ENCODE data around the gene PPP1R3F. TPM values are rescaled to one million over a fixed set of nuclear protein-coding genes. Genes with fewer than 3 reads are reported as not detected.
A peak's percentile ranks its signal among the peaks of the same experiment; 100 is the strongest.
"Not testable (repeated sequence)": the region's sequence is repeated elsewhere in the genome, so short reads cannot be mapped to it uniquely, and the experiment has no call there.

The PPP1R3F gene
- total RNA-seq, 1 donor from 2014 or later, result 8.0 TPM

DNA sequence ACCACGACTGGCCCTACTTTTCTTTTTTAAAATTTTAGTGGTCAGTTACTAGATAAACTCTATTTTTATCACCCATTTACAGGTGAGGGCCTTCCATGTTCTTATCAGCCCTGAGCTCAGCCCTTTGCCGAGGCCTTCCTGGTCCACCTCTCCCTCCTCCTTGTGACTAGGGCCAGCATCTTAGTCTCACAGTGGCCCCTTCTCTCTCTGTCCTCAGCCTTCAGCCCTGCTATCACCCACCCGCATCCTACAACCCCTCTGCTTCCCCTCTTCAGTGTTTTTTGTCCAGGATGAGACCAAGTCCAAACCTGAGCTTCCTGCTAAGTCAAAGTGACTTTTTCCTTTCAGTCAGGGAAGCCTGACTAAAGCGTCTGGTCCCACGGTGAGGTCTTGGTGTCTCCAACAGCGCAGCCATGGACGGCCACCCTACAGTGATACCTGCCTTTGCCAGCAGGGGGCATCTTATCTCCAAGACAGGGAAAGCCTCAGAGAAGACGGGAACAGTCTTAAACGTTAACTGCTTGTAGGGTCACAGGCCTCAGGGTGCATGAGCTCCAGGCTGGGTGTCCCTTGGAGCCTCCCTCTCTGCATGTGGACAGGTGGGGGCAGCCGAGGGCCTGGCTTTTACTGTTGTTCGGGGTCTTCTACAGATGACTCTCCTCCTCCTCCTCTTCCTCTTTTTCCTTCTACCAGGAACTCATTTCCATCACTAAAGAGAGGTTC, 22.2 kb downstream of the PPP1R3F start:
- Mint-ChIP-seq H3K27ac (no peak overlapping the region), H3K9me3 (no peaks in the 10 kb centered on the region), H3K4me3 (no peak overlapping the region), H3K4me1 (ENCODE audit: unreplicated experiment) (peaks cover 3% of the 10 kb centered on the region), H3K36me3 (no peaks in the 10 kb centered on the region), H3K27me3 (no peaks in the 10 kb centered on the region)
- no peak for DNase-seq (ENCODE audit: extremely low spot score, unreplicated experiment)
- TF ChIP-seq, protein P1, sequence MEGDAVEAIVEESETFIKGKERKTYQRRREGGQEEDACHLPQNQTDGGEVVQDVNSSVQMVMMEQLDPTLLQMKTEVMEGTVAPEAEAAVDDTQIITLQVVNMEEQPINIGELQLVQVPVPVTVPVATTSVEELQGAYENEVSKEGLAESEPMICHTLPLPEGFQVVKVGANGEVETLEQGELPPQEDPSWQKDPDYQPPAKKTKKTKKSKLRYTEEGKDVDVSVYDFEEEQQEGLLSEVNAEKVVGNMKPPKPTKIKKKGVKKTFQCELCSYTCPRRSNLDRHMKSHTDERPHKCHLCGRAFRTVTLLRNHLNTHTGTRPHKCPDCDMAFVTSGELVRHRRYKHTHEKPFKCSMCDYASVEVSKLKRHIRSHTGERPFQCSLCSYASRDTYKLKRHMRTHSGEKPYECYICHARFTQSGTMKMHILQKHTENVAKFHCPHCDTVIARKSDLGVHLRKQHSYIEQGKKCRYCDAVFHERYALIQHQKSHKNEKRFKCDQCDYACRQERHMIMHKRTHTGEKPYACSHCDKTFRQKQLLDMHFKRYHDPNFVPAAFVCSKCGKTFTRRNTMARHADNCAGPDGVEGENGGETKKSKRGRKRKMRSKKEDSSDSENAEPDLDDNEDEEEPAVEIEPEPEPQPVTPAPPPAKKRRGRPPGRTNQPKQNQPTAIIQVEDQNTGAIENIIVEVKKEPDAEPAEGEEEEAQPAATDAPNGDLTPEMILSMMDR (conservative IDR thresholded peaks at IDR 0.05), result peak; percentile 74

DNA sequence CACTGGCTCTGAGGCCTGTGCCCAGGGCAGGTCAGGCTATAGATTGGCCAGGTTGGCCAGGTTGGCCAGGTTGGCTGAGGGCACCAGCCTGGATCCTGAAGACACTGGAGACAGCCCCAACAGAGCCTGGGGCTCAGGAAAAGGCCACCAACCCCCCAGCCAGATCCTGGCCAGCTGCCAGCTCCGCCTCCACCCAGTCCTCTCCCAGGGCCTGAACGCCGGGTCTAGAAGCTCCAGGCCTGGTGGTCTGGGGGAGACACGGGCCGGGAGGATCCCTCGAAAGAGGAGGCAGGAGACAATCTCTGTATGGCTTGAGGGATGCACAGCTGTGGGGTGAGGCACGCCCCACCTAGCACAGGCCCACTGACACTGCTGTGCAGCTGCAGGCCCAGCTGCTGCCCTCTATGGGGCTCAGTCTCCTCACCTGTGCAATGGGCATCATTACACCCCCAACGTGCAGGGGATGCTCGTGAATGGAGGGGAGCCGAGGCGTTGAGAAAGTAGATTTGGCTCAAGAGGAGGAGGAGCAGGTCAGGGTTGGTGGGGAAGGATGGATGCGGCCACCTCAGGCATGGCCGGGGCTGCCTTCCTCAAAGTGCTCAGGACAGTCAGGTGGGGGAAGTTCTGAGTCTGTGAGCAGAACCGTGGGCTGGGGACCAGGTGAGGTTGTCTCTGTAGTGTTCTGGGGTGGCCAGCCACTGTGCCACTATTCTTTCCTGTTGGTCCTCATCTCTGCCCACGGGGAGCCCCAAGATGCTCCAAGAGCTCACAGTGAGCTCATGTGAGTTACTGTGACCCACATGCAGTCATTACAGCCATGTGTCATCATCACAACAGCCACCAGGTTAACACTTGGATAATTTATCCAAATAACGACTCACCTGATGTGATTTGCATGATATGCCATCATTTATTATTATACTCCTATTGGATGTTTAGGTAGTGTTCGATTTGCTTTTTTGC, 23.1 kb downstream of the PPP1R3F start:
- no peak for DNase-seq (ENCODE audit: extremely low spot score, unreplicated experiment)
- no peaks in the 10 kb centered on the region for H3K9me3 Mint-ChIP-seq
- no peak overlapping the region for H3K27ac Mint-ChIP-seq
- no peaks in the 10 kb centered on the region for H3K27me3 Mint-ChIP-seq
- no peaks in the 10 kb centered on the region for H3K36me3 Mint-ChIP-seq
- TF ChIP-seq, protein P1 (conservative IDR thresholded peaks at IDR 0.05), result no peak
- no peak overlapping the region for H3K4me3 Mint-ChIP-seq
- H3K4me1 Mint-ChIP-seq (ENCODE audit: unreplicated experiment), result peaks cover 3% of the 10 kb centered on the region

DNA sequence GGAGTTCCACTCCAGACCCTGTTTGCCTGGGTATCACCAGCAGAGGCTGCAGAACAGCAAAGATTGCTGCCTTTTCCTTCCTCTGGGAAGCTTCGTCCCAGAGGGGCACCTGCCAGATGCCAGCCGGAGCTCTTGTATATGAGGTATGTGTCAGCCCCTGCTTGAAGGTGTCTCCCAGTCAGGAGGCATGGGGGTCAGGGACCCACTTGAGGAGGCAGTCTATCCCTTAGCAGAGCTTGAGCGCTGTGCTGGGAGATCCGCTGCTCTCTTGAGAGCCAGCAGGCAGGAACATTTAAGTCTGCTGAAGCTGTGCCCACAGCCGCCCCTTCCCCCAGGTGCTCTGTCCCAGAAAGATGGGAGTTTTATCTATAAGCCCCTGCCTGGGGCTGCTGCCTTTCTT, 29.7 kb downstream of the PPP1R3F start:
- not testable (repeated sequence) for H3K9me3 Mint-ChIP-seq; H3K27me3 Mint-ChIP-seq; H3K27ac Mint-ChIP-seq; DNase-seq (ENCODE audit: extremely low spot score, unreplicated experiment); H3K4me3 Mint-ChIP-seq; H3K4me1 Mint-ChIP-seq (ENCODE audit: unreplicated experiment); H3K36me3 Mint-ChIP-seq

DNA sequence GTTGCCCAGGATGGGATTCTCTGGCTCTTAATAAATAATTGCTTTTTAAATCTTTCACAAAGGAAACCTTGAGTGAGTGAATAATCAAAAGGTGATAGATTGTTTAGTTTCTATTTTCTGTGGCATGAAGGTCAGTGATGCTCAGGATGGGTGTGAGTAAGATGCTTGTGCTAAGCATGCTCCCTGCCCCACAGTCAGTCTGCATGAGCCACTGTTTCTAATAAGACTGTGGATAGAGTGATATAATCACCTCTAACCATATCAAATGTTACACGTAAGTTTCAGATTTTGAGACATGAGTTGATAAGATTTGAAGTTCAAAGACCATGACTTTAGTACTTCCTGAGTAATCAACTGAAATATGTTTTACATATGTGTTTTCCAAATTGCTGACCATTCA, 31.1 kb downstream of the PPP1R3F start:
- TF ChIP-seq, protein P1 (conservative IDR thresholded peaks at IDR 0.05), result no peak
- no peak for DNase-seq (ENCODE audit: extremely low spot score, unreplicated experiment)
- H3K4me3 Mint-ChIP-seq, result no peak overlapping the region
- H3K36me3 Mint-ChIP-seq, result no peaks in the 10 kb centered on the region
- H3K27ac Mint-ChIP-seq, result no peak overlapping the region
- no peaks in the 10 kb centered on the region for H3K4me1 Mint-ChIP-seq (ENCODE audit: unreplicated experiment)
- H3K9me3 Mint-ChIP-seq, result no peaks in the 10 kb centered on the region
- H3K27me3 Mint-ChIP-seq, result no peaks in the 10 kb centered on the region

DNA sequence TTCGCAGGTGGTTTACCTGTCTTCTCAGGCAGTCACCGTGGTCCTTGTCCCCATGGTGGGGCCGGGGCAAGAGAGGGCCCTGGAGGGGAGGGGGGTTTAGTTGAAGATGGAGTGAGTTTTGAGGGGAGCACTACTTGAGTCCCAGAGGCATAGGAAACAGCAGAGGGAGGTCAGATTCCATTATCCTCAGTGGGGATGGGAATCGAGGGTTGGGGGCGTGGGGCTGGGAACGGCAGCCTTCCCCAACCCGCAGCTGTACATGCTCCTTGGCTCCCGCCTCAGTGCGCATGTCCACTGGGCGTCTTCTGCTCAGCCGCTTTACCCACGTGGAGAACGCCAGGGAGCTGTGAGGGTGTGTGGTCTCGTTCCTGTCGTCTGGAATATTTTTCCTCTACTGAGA, 33.8 kb downstream of the PPP1R3F start, which contains the start of gene GAGE10:
Gene GAGE10, plus strand, starts transcription at position 301 of the 400 bp plus-strand sequence. CDS start 1,214 bp downstream, outside the sequence.
- H3K9me3 Mint-ChIP-seq, result no peaks in the 10 kb centered on the region
- TF ChIP-seq, protein P1 (conservative IDR thresholded peaks at IDR 0.05), result no peak
- no peak for DNase-seq (ENCODE audit: extremely low spot score, unreplicated experiment)
- no peaks in the 10 kb centered on the region for H3K36me3 Mint-ChIP-seq
- H3K4me3 Mint-ChIP-seq, result no peak within 1 kb of the TSS
- no peaks in the 10 kb centered on the region for H3K27me3 Mint-ChIP-seq
- H3K27ac Mint-ChIP-seq, result no peak within 1 kb of the TSS
- H3K4me1 Mint-ChIP-seq (ENCODE audit: unreplicated experiment), result no peaks in the 10 kb centered on the region

DNA sequence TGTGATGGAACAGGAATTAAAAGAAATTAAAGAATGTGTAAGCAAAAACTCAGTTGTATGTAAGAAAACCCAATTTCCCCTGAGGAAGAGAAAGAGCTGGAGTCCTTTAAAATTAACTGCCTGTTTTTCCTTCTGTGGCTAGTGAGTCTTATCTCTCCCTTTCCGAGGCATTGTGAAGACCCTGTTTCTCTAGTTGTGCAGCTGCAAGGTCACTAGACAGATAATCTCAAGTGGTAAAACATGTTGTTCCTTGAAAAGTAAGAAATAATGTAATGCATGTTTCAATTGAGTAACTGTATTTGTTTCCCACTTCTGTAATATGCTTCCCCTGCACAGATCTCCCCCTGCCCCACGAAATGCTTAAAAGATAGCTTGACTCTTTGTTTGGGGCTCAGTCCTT, 38.2 kb downstream of the PPP1R3F start:
- H3K36me3 Mint-ChIP-seq, H3K4me3 Mint-ChIP-seq: not testable (repeated sequence)

More for the DNA sequence above, 38.2 kb downstream of the PPP1R3F start:
- H3K27ac Mint-ChIP-seq; DNase-seq (ENCODE audit: extremely low spot score, unreplicated experiment); H3K9me3 Mint-ChIP-seq; H3K4me1 Mint-ChIP-seq (ENCODE audit: unreplicated experiment); H3K27me3 Mint-ChIP-seq: not testable (repeated sequence)

All from type B pancreatic cell (in vitro differentiated cells).